Upper lobe of left lung (tissue), 6 donors: ENCODE measurements around the gene TICAM1. TPM values are rescaled to one million over a fixed set of nuclear protein-coding genes. Genes with fewer than 3 reads are reported as not detected.
"Not testable (repeated sequence)": the region's sequence is repeated elsewhere in the genome, so short reads cannot be mapped to it uniquely, and the experiment has no call there.

ENCODE experiments used
- ATAC-seq, 2 donors: fragments of 200-7000 bp; cut with Tn5 transposase; one replicate each; pipeline ENCODE4 v1.9.1; 2022; ENCODE audit warnings: mild to moderate bottlenecking in 2 of 2, moderate library complexity in 2 of 2; ENCODE audit not compliant: low FRiP score in 2 of 2
- DNase-seq, 2 donors: peaks; one replicate each; pipeline ENCODE4 v3.0.0-alpha.2; 2019 to 2020
- H3K27ac ChIP-seq, 4 donors: fragments of 200-600 bp; sonication (generic); one replicate each; pipeline ENCODE4 v1.5.1; 2016 to 2019
- H3K27me3 ChIP-seq, 4 donors: fragments of 200-600 bp; sonication (generic); one replicate each; pipeline ENCODE4 v1.5.1; 2017 to 2019
- H3K36me3 ChIP-seq, 4 donors: fragments of 200-600 bp; sonication (generic); one replicate each; pipeline ENCODE4 v1.5.1; 2016 to 2019
- H3K4me1 ChIP-seq, 4 donors: fragments of 200-600 bp; sonication (generic); one replicate each; pipeline ENCODE4 v1.5.1; 2018 to 2019
- H3K4me3 ChIP-seq, 4 donors: fragments of 200-600 bp; sonication (generic); one replicate each; pipeline ENCODE4 v1.5.1; 2017 to 2019; ENCODE audit warnings: mild to moderate bottlenecking in 2 of 4, moderate library complexity in 1 of 4
- H3K9me3 ChIP-seq, 4 donors: fragments of 200-600 bp; sonication (generic); one replicate each; pipeline ENCODE4 v1.5.1; 2018 to 2019
- CTCF ChIP-seq, 6 experiments: fragments of 450-650 bp in 4 of 6; fragments of 200-600 bp in 2 of 6; sonication (generic) in 2 of 6; IDR thresholded peaks; one replicate each; pipeline ENCODE4 v1.5.1; 2016 to 2019; ENCODE audit warnings: antibody characterized with exemption in 6 of 6
- EP300 ChIP-seq, 4 donors: sonication (generic); formaldehyde crosslinking; IDR thresholded peaks; one replicate each; pipeline ENCODE4 v1.5.1; 2017; ENCODE audit warnings: antibody characterized with exemption in 4 of 4, control low read depth in 2 of 4
- POLR2A ChIP-seq, 4 donors: fragments of 450-650 bp; IDR thresholded peaks; one replicate each; pipeline ENCODE4 v1.5.1; 2016 to 2017; ENCODE audit warnings: antibody characterized with exemption in 4 of 4, mild to moderate bottlenecking in 2 of 4
- POLR2AphosphoS5 ChIP-seq, 2 donors: sonication (generic); formaldehyde crosslinking; IDR thresholded peaks; one replicate each; pipeline ENCODE4 v1.5.1; 2017; ENCODE audit warnings: antibody characterized with exemption in 2 of 2
- WGBS, 2 donors: methylation state at CpG; one replicate each; pipeline ENCODE4 v1.1.5; 2017 to 2018; 5-methylcytosine and 5-hydroxymethylcytosine counted together
- total RNA-seq, 6 donors: library from RNA; depleted of rRNA in 4 of 6; stranded (reverse); fragments of >200 nt in 4 of 6; gene quantifications; one replicate each; pipeline versions ENCODE4 v1.1.0 to v1.2.1, GENCODE V29; 2016 to 2021
- donor health status: DM: no; HTN: no; CAD: no; lungs with moderate emphysema.
- donor health status: DM: no; HTN: yes; CAD: no; lungs with severe emphysema.

The TICAM1 gene
- total RNA-seq, 6 donors from 2014 or later: 9.0 to 23.3 (median 17.1) TPM

- no peaks in the 10 kb centered on the region for H3K4me1 ChIP-seq
- no peak for ATAC-seq
These were observed 21.0 kb upstream of the TICAM1 start for GRCh38 chr19:4852484-4852883.

GRCh38 chr19:4851551-4852290 lies 20.2 kb upstream of the TICAM1 start:
- Histone ChIP-seq H3K4me1 (no peaks in the 10 kb centered on the region), H3K27ac (no peak overlapping the region), H3K4me3 (no peak overlapping the region), H3K9me3 (no peaks in the 10 kb centered on the region), H3K36me3 (peaks cover 0 to 87% (median 46%) of the 10 kb centered on the region in 4 donors), H3K27me3 (no peaks in the 10 kb centered on the region)
- 80% methylated on average over 42 of the region's 42 CpGs for WGBS, 2 donors
- no peak for TF ChIP-seq POLR2AphosphoS5 (IDR thresholded peaks at IDR 0.05)
- peak; percentile 78 to 91 (median 87) for TF ChIP-seq CTCF (IDR thresholded peaks at IDR 0.05)
- ATAC-seq (peak; percentile 64 to 88), DNase-seq (peak; percentile 70 to 82)

More at GRCh38 chr19:4852484-4852883, 21.0 kb upstream of the TICAM1 start:
- Histone ChIP-seq H3K4me3 (no peak overlapping the region), H3K9me3 (no peaks in the 10 kb centered on the region), H3K27ac (no peak overlapping the region), H3K27me3 (no peaks in the 10 kb centered on the region), H3K36me3 (peaks cover 0 to 87% (median 47%) of the 10 kb centered on the region in 4 donors)
- no peak for DNase-seq
- WGBS, 2 donors: 92 to 96% methylated on average over 6 of the region's 6 CpGs
- TF ChIP-seq CTCF (IDR thresholded peaks at IDR 0.05): no peak
- no peak for TF ChIP-seq POLR2AphosphoS5 (IDR thresholded peaks at IDR 0.05)
- no peak for TF ChIP-seq EP300 (IDR thresholded peaks at IDR 0.05)

DNA sequence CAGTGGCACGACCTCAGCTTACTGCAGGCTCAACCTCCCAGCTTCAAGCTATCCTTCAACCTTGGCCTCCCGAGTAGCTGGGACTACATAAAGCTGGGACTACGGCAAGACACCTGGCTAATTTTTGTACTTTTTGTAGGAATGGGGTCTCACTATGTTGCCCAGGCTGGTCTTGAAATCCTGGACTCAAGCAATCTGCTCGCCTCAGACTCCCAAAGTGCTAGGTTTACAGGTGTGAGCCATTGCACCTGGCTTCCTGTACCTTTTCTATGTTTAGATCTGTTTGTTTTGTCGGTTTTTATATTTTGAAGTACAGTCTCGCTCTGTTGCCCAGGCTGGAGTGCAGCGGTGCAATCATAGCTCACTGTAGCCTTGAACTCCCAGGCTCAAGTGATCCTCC lies 17.5 kb upstream of the TICAM1 start:
- Histone ChIP-seq H3K27me3 (no peaks in the 10 kb centered on the region), H3K27ac (no peak overlapping the region), H3K4me1 (no peaks in the 10 kb centered on the region), H3K36me3 (peaks cover 3 to 83% (median 39%) of the 10 kb centered on the region in 4 donors), H3K4me3 (no peak overlapping the region), H3K9me3 (no peaks in the 10 kb centered on the region)
- 93 to 98% methylated on average over 7 of the region's 7 CpGs for WGBS, 2 donors
- TF ChIP-seq POLR2A (IDR thresholded peaks at IDR 0.05): no peak
- TF ChIP-seq POLR2AphosphoS5 (IDR thresholded peaks at IDR 0.05): no peak
- no peak for TF ChIP-seq CTCF (IDR thresholded peaks at IDR 0.05)
- no peak for TF ChIP-seq EP300 (IDR thresholded peaks at IDR 0.05)
- ATAC-seq (no peak), DNase-seq (no peak)

DNA sequence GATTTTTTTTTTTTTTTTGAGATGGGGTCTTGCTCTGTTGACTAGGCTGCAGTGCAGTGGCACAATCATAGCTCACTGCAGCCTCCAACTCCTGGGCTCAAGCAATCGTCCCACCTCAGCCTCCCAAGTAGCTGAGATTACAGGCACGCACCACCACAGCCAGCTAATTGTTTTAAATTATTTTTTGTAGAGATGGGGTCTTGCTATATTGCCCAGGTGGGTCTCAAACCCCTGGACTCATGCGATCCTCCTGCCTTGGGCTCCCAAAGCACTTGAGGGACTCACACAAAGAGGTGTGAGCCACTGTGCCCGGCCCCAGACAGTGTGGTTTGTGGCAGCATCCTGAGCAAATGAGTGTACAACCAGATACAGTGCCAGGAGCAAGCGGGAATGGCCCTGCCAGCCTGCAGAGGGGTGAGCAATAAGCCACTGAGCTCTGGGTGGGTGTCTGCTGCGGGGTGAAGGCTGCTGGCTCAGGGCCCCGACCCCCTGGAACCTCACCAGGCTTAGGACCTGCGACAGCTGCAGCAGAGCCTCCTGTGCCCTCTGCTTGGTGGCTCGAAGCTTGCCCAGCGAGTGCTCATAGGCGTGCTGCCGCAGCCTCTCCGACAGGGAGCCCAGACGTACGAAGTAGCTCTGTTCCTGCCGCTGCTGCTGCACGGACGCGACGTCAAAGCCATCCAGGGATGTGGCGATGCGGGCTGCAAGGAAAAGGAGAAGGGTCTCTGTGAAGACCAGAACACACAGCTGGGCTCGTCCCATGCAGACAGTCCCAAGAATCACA lies 15.9 kb upstream of the TICAM1 start:
- no peaks in the 10 kb centered on the region for H3K9me3 ChIP-seq
- 98% methylated on average over 13 to 23 of the region's 23 CpGs for WGBS, 2 donors
- H3K36me3 ChIP-seq: peaks cover 3 to 88% (median 39%) of the 10 kb centered on the region in 4 donors
- TF ChIP-seq POLR2A (IDR thresholded peaks at IDR 0.05): no peak
- no peak for TF ChIP-seq EP300 (IDR thresholded peaks at IDR 0.05)
- DNase-seq (peak in 1 of 2 donors; percentile 74), ATAC-seq (no peak)
- no peak overlapping the region for H3K4me3 ChIP-seq
- H3K27me3 ChIP-seq: no peaks in the 10 kb centered on the region
- H3K4me1 ChIP-seq: no peaks in the 10 kb centered on the region
- no peak overlapping the region for H3K27ac ChIP-seq

GRCh38 chr19:4845975-4846374 lies 14.5 kb upstream of the TICAM1 start:
- 85 to 93% methylated on average over 8 to 9 of the region's 9 CpGs for WGBS, 2 donors
- not testable (repeated sequence) for H3K27ac ChIP-seq, H3K9me3 ChIP-seq, H3K4me1 ChIP-seq, ATAC-seq, H3K27me3 ChIP-seq, H3K4me3 ChIP-seq, DNase-seq
- peaks cover 3 to 82% (median 41%) of the 10 kb centered on the region in 4 donors for H3K36me3 ChIP-seq
